ENCODE measurements around the gene THEMIS. TPM values are rescaled to one million over a fixed set of nuclear protein-coding genes. Genes with fewer than 3 reads are reported as not detected.
"Not testable (repeated sequence)": the region's sequence is repeated elsewhere in the genome, so short reads cannot be mapped to it uniquely, and the experiment has no call there.

The THEMIS gene
- total RNA-seq, 1 donor from 2014 or later, result 0.10 TPM

DNA sequence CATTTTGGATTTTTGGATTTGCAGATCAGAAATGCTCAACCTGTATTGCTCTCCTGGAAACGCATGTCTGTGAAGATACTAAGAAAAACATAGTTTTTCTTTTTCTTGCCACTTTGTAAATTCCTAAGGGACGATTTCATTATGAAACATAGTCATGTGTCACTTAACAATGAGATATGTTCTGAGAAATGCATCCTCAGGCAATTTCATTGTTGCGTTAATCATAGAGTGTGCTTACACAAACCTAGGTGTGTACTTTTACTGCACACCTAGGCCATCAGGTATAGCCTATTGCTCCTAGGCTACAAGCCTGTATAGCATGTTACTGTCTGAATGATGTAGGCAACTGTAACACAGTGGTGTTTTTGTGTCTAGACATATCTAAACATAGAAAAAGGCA is 13.4 kb upstream of the THEMIS start:
- DNase-seq, result no peak

DNA sequence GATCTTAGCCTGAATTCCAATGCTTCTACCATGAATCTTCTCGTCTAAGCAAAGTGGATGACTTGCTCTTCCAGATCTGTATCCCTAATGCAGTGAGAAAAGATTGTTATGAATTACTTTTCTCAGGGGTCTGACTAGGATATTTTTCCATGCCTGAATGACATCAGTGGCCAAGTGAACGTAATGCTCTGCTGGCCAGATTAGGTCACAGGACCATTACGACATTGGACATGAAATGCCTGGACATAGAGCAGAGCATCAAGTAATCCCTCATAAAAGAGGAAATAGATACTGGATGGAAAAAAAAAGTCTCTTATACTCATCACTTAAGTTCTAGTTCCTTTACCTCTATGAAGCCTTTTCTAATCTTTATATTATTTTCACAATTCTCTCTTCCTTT is 12.1 kb upstream of the THEMIS start:
- no peak for DNase-seq

DNA sequence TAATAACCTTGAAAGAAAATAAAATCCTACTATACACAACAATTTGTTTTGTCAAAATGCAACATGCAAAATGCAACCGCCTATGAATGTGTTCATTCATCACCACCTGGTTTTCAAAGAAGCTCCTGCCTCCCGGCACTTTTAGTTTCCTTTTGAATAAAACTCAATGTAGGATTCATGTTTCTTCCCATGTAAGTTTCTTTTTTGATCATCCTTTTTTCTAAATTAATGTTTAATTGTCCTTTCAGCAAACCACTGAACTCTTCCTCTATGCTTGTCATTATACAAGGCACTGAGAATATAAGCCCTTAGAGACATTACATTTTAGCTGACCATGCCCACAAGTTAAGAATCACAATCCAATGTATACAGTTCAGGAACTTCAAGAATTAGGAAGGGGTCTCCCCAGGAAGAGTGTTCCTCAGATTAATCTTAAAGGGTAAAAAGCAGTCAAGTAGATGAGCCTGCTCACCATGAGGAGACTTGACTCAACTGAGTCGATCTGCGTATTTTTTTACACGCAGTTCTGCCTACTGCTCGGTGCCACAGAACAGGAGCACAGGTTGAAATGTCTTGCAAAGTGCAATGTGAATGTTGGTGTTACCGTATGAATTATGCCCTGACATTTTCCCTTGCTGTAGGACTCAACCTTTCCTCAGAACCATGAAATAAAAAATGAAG is 7.2 kb upstream of the THEMIS start:
- no peak for DNase-seq

DNA sequence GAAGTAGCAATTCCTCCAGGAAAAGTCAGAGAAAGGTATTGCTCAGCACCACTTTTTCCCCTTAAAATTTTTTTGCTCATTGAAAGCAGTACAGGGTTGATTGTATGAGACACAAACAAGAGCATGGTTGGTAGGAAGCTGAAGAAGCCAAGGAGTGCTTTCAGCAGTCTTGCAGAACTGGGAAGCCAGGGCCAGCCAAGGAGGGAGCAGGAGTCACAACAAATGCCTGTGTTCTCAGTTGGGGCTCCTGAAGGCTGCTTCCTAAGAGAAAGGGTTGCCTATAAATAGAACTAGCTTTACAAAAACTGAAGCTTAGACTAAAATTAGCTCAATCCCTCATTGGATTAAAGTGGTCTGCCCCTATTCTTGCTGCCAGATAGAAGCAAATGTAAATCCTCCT is 3.3 kb upstream of the THEMIS start:
- no peak for DNase-seq

DNA sequence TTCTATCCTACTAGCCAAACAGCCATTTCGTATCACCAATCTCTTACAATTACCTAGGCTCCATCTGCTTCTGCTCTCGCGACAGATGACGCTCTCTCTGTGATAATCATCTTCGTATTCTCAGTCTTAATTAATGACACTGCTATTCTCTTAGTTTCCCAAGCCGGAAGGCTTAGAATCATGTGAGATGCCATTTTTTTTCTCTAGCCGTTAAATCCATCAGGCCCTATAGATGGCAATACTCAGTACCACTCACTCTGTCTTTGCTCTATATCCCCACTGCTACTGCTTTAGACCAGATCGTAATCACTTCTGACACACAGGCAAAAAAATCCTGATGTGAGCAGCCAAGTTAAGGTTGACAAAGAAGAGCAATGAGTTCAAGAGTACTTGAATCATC is 2.1 kb upstream of the THEMIS start:
- DNase-seq, result no peak

DNA sequence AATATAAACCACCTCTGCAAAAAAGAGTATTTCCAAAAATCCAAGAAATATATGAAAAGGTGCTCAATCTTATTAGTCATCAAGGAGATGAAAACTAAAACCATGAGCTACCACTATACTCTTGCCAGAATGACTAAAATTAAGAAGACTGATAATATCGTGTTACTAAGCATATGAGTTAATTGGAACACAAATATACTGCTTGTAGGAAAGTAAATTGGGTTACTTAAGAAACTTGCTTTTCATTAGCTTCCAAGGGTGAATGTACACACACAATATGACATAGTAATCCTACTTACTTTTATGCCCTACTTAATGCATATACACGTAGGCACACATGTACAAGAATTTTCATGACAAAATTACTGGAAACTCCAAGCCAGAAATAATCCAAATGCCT is 3.4 kb downstream of the THEMIS start:
- DNase-seq, result no peak

DNA sequence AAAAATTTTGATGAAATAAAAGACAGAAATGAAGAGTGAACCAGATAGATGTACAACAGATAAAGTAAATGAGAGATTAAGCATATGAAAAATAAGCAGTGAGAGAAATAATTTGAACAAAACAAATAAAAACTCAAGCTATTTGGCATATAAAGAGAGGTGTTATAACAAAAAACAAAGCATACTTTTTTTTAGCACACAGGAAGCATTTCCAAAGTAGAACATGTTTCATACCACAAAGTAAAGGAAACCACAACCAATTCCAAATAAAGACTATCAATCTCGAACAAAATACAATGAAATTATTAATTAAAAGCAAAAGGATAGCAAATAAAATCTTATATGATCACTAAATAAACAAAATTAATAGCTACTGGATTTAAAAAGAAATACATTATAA is 6.8 kb downstream of the THEMIS start:
- no peak for DNase-seq

DNA sequence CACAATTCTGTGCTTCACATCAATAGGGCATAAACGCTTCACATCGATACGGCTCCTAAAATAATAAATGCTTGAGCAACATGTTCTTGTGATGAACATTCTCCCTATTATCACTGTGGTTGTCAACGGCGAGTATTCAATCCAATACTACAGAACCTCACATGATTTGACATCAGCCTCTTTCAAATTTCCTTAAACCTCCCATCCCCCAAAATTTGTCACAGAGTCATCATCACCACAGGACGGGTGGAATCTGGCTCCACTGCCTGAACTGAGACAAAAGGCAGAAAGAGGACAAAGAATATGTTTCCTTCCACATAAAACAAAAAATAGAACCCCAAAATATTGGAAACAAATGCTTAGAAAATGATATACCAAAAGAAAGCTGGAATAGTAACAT is 7.3 kb downstream of the THEMIS start:
- DNase-seq, result no peak

DNA sequence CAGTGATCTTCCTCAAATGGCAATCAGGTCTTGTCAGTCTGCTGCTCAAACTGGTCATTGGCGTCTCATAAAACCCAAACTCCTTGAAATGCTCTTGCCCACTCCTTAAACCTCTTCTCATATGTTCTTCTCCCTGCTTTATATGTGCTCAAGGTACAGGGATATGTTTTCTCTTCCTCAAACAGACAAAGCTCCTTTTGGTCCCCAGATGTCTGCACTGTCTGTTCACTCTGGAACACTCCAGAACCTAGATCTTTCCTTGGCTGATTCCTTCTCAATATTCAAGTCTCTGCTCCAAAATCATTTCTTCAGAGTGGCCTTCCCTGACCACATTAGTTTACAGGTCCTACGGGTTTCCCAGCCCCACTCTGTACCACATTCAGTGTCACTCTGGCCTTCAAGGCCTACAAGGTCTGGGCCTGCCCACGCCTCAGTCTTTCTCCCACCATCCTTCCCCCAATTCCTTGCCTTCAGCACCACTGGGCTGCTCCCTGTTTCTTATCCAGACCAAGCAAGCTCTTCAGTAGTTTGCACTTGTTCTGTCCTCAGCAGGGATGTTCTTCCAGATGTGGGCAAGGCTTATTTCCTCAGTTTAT is 9.0 kb downstream of the THEMIS start:
- DNase-seq, result no peak

DNA sequence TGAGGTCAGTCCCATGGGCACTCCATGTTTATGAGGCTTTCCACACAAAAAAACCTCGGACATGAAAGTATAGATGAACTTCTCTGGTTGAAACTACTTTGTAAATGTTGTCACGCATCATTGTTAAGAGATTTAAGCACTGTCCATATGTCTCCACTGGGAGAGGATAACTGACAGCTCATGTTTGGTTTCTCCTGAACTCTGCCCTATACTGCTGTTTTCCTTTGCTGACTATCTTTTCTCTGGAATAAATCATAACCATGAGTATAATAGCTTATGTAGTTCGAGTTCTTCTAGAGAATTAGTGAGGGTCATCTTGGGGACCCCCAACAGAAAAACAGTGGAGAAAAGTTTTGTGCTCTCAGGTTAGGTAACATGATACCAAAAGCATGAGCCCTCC is 14.3 kb downstream of the THEMIS start:
- no peak for DNase-seq

DNA sequence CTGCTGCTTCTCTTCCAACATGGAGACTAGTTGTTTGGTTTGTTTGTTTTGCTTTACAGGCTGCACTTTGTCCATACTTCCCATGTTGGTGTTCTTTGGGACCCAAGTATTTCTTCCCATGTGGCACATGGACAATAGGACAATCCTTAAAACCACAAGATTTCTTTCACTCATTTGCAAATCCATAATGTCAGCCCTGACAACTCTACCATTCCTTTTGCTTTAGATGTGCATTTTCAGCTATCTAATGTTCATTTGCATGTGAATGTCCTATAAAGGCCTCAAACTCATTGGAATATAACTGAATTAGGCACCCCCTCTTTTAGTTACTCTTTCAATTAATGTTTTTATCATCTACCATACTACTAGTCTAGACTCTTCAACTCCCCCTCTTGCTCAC is 16.7 kb downstream of the THEMIS start:
- no peak for DNase-seq

DNA sequence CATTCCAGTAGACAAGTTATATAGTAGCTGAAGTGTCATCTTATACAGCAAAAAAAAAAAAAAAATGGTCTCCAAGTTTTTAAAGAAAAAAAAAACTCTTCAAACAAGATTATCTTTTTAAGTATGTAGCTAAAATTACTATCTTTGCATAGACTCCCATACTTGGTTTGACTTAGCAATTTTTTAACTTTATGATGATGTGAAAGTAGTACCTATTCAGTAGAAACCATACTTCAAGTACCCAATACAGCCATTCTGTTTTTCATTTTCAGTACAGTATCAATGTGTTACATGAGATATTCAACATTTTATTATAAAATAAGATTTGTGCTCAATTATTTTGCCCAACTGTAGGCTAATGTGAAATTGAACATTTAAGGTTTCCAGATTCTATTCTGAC is 18.9 kb downstream of the THEMIS start:
- DNase-seq, result not testable (repeated sequence)

DNA sequence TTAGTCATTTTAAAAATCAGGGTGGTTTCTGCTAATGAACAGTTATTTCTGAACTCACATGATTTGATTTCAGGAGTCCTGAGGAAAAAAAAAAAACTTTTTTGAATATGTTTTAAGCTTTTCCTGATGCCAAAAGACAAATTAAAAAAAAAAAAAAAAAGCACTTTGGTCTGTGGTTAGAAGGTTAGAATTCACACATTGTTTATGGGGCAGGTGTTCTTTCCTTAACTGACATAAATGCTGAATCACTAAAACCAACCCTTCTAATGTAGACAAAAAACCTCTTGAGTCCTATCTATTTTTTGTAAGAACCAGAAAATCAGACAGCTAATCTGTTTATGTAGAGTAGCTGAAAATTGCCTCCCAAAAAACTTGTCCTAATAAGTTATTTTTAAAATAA is 20.4 kb downstream of the THEMIS start:
- no peak for DNase-seq

DNA sequence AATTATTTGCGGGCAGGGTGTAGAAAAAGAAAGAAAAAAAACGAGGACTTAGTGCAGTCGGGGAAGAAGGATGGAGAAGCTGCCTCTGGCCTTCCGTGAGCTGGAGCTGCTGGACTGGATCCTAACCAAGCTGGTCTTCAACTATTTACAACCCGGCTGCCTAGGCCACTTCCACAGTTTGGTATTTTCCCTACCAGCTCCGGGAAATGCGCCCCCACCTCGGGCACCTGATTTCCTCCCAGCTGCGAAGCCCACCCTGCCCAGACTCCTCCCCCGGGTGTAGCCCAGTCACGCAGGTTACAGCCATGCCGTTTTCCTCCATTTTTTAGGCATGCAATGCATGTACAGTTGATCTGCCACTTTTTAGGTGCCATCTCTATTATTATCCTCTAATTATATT is 21.2 kb downstream of the THEMIS start:
- no peak for DNase-seq

DNA sequence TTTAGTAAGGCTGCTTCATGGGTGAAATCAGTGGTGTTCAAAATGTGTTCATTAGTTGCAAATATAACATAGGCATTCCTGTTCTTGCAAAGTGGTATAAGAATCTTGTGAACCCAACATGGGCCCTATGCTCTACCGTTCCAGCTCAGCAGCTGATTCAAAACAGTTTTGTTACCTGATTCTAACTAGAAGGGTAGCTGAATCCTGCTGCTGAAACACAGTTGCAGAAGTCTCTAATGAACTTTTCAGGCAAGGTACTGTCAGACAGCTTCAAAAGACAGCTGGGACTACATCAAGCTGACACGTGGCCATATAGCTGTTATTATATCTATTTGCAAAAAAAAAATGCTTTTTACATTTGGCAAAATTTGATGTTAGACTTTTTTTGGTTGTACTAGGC is 22.7 kb downstream of the THEMIS start:
- no peak for DNase-seq

DNA sequence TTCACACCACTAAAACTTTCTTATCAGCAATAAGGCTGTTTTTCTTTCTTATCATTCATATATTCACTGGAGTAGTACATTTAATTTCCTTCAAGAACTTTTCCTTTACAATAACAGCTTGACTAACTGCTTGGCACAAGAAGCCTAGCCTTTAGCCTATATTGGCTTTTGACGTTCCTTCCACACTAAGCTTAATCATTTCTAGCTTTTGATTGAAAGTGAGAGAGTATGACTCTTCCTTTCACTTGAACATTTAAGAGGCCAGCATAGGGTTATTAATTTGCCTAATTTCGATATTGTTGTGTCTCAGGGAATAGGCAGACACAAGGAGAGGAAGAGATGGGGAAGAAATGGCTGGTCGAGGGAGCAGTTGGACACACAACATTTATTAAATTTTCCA is 23.6 kb downstream of the THEMIS start:
- DNase-seq, result no peak

DNA sequence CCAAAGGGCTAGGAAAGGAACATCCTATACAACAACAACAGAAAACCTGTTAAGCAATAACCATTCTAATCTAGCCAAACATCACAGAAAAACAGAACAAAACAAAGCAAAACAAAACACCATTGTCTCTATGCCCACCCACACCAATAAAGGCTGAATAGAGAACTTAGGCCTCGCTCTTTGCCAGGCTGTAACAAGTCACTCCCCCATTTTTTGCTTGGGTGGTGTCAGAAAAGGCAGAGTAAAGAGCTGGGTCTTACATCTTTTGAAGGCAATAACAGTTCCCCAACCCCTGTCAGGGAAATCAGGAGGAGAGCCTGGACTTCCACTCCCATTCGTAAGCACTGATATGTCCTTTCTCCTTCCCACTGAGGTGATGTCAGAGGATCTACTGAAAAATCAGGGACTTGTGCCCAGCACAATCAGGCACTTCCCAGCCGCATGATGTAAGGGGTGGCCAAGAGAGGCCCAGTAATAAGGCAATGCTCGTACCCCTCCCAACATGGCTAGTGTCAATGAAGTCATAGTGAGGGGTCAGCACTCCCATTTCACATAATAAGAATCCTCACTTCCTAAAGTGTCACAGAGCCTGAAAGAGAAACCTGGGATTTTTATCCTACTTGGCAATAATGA is 31.0 kb downstream of the THEMIS start:
- no peak for DNase-seq

DNA sequence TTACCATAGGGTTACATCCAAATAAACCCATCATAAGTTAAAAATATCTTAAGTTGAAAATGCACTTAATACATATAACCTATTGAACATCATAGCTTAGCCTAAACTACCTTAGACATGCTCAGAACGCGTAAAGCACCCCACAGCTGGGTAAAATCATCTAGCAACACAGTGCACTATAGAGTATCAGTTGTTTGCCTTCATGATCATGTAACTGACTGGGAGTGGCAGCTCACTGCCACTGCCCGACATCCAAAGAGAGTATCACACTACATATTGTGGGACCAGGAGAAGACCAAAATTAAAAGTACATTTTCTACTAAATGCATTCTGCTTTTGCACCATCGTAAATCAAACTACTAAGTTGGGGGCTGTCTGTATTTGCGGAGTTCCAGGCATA is 31.7 kb downstream of the THEMIS start:
- no peak for DNase-seq

DNA sequence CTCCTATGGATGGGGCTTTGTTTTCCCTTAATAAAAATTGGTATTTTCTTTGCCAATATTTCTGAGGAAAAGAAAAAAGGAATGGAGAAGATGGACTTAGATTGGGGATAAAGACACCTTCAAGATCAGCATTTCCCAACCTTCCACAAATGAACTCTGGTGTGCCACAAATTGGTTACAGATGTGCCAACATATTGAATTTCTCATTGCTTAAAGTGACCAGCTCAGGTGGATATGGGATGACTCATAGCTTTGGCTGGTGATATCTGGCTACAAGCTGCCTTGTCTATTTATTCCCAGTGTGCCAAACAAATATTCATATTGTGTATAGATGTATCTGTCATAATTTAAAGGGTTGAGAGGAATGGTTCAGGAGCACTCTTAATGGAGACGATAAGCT is 32.5 kb downstream of the THEMIS start:
- DNase-seq, result no peak

DNA sequence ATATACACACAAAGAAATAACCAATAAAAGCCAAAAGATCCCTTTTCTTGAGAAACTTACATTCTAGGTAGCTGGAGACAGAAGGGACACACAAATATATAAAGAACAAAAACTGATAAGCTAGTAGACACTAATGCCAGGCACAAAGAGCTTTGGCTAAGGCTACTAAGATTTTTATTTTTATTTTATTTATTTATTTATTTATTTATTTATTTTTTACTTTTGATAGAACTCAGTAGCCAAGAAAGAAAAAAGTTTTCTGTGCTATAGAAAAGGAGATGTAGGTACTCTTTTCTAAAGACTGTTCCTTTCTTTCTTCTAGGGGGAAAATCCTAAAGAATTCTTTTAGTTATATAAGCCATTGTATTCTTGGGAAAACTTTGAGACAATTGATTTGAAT is 34.1 kb downstream of the THEMIS start:
- no peak for DNase-seq

DNA sequence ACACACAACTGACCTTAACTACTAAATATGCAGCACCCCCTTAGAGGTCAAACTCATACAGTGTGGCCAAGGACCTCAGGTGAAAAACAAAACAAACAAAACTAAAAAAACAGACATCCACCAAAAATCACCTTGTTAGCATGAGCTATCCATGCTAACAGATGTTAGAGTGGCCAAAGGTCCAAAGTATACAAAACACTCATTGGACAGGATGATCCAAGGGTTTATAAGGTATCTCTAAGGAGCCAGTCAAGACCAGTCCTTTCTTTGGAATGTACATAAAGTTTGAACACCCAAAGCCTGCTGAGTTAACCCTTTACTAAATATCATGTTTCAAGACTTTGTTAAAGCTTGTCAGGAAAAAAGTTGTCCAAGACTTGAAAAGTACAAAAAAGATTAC is 35.8 kb downstream of the THEMIS start:
- DNase-seq, result no peak

DNA sequence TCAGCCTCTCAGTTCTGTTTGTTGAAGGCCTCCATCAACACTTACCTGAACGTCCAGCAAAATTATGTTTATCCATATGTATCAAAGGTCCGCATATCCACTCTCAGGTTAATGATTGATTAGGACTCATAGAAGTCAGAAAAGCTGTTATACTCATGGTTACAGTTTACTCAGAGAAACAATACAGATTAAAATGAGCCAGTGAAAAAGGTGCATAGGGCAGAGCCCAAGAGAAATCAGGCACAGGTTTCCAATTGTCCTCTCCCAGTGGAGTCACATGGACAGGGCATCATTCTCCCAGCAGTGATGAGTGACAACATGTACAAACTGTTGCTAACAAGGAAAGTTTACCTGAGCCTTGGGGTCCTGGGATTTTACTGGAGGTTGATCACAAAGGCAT is 36.2 kb downstream of the THEMIS start:
- DNase-seq, result no peak

DNA sequence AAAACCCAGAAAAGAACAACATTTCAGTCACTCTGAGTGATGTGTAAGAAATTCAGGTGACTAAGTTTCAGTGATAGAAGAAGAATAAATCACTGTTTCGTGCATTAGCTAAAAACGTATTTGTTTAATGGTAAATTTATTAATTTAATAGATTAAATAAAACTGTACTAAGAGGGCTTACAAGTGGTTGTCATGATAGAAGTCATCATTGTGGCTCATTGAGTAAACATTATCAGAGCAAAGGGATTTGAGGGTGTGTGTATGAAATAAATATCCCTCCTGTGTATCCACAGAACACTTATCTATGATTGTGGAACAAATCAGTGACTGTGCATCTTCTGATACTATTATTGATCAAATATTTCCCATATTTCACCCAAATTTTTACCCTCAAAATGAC is 40.1 kb downstream of the THEMIS start:
- DNase-seq, result no peak

DNA sequence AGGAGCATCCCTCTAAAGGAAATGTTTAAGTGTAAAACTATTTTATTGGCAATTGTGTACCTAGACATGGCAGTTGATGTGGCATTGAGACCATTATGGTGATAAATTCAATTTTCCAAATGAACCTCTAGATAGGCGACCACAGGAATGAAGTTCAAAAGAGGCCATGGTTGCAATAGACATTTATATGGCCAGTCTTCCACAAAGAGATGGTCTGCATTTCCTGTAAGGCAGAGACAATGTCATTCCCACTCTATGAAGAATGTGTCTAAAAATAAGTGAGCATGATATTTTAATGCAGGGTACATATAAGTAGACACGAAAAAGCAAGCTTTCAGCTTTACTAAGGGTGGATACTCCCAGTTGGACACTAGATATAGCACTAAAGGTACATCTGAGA is 40.9 kb downstream of the THEMIS start:
- no peak for DNase-seq

Data from skin of body (tissue), 2 donors.